HepG2 (cell line): ENCODE data around the gene WDR73. TPM values are rescaled to one million over a fixed set of nuclear protein-coding genes. Genes with fewer than 3 reads are reported as not detected.

Experiments used
- CREB1 ChIP-seq, 2 experiments: fragments of 450-650 bp in 1 of 2; IDR thresholded peaks; 2 replicates each; pipeline ENCODE4 v1.6.1; 2016 to 2017; ENCODE audit warnings: control low read depth in 1 of 2, mild to moderate bottlenecking in 1 of 2, missing compliant biosample characterization in 1 of 2, missing genetic modification characterization in 1 of 2
- JUND ChIP-seq: sonication (generic); formaldehyde crosslinking; IDR thresholded peaks from 2 replicates; pipeline ENCODE4 v1.8.0; 2022; ENCODE audit warnings: mild to moderate bottlenecking, missing genetic modification reagents
- KDM3A ChIP-seq: IDR thresholded peaks from 2 replicates; pipeline ENCODE4 v1.6.1; 2018; ENCODE audit warnings: low read depth, missing compliant biosample characterization
- MEIS1 ChIP-seq: sonication (generic); formaldehyde crosslinking; IDR thresholded peaks from 2 replicates; pipeline ENCODE4 v1.9.0; 2021; ENCODE audit warnings: mild to moderate bottlenecking, missing genetic modification reagents, moderate library complexity, borderline replicate concordance
- NCOA1 ChIP-seq: sonication (generic); formaldehyde crosslinking; IDR thresholded peaks from 2 replicates; pipeline ENCODE4 v1.9.0; 2021; ENCODE audit warnings: missing genetic modification reagents
- SNAI1 ChIP-seq: sonication (generic); formaldehyde crosslinking; IDR thresholded peaks from 2 replicates; pipeline ENCODE4 v1.5.0; 2020; ENCODE audit warnings: mild to moderate bottlenecking, missing genetic modification reagents, borderline replicate concordance
- SRY ChIP-seq: sonication (generic); formaldehyde crosslinking; IDR thresholded peaks from 2 replicates; pipeline ENCODE4 v1.8.0; 2022; ENCODE audit warnings: mild to moderate bottlenecking, missing genetic modification reagents
- ZNF224 ChIP-seq: sonication (generic); formaldehyde crosslinking; IDR thresholded peaks from 2 replicates; pipeline ENCODE4 v1.5.0; 2020; ENCODE audit warnings: mild to moderate bottlenecking, missing genetic modification reagents
- ZSCAN31 ChIP-seq: sonication (generic); formaldehyde crosslinking; IDR thresholded peaks from 2 replicates; pipeline ENCODE4 v1.5.0; 2020; ENCODE audit warnings: low read depth, mild to moderate bottlenecking, missing genetic modification reagents
- ZSCAN9 ChIP-seq: IDR thresholded peaks from 2 replicates; pipeline ENCODE4 v1.6.1; 2016; ENCODE audit warnings: borderline replicate concordance
- polyA plus RNA-seq, 8 experiments: library from polyadenylated mRNA; depleted of rRNA in 3 of 8; stranded (reverse) in 7 of 8; unstranded in 1 of 8; fragments of >200 nt; fragmentation: Illumina TruSeq in 4 of 8; extraction: Trizol in 4 of 8; gene quantifications; 2 replicates each; pipeline versions ENCODE4 v1.2.1 to v1.2.3, GENCODE V29; 2011 to 2016; ENCODE audit warnings: low read depth in 4 of 8, missing spikeins in 1 of 8, mixed read lengths in 1 of 8; ENCODE audit not compliant: insufficient read depth in 1 of 8
- total RNA-seq, 5 experiments: library from RNA; depleted of rRNA; stranded (reverse); fragments of >200 nt; fragmentation: Illumina TruSeq; extraction: Trizol; gene quantifications; 2 replicates each; pipeline ENCODE4 v1.2.3, GENCODE V29; 2016; ENCODE audit warnings: low read depth in 1 of 5
- TF ChIP-seq, protein P1 (sequence below): sonication (generic); formaldehyde crosslinking; conservative IDR thresholded peaks from 2 replicates; pipeline ENCODE4 v1.4.0; 2020; ENCODE audit warnings: mild to moderate bottlenecking, missing genetic modification reagents, moderate library complexity
- TF ChIP-seq, protein P2 (sequence below): IDR thresholded peaks from 2 replicates; pipeline ENCODE4 v1.6.1; 2012; ENCODE audit warnings: low read length, improper control_type of control experiment
- TF ChIP-seq, protein P3 (sequence below): IDR thresholded peaks from 2 replicates; pipeline ENCODE4 v1.6.1; 2012; ENCODE audit warnings: inconsistent platforms
- TF ChIP-seq, protein P4 (sequence below): sonication (generic); formaldehyde crosslinking; conservative IDR thresholded peaks from 2 replicates; pipeline ENCODE4 v1.8.1; 2023; ENCODE audit warnings: missing genetic modification reagents
- TF ChIP-seq, protein P5 (sequence below): sonication (generic); formaldehyde crosslinking; IDR thresholded peaks from 2 replicates; pipeline ENCODE4 v1.5.0; 2020; ENCODE audit warnings: missing genetic modification reagents

The WDR73 gene
- total and polyA plus RNA-seq, 2 of the 13 experiments (the other 11 are each of a cell fraction or from before 2014, with no cell fraction given), result 20.0 to 35.5 TPM

DNA sequence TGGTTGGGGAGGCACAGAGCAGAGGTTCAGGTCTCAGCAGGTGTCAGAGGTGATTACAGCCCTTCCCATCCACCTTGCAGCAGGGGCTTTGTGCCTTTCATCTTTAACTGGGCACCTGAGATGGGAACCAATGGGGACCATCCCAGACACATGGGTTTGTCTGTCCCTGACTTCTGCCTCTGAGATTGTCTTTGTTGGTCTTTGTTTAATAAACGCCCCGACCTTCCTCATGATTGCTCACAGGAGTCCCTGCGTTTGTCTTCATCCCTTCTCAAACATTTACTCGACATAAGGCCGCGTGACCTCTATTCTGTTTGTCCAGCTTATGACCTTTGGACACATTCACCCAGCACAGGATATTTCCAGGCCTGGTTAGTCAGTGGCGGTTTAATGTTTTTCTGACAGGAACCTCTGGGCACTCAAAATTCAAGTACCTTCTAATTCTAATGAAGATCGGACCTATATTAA, 47.4 kb downstream of the WDR73 start (continued):
- TF ChIP-seq, protein P1, sequence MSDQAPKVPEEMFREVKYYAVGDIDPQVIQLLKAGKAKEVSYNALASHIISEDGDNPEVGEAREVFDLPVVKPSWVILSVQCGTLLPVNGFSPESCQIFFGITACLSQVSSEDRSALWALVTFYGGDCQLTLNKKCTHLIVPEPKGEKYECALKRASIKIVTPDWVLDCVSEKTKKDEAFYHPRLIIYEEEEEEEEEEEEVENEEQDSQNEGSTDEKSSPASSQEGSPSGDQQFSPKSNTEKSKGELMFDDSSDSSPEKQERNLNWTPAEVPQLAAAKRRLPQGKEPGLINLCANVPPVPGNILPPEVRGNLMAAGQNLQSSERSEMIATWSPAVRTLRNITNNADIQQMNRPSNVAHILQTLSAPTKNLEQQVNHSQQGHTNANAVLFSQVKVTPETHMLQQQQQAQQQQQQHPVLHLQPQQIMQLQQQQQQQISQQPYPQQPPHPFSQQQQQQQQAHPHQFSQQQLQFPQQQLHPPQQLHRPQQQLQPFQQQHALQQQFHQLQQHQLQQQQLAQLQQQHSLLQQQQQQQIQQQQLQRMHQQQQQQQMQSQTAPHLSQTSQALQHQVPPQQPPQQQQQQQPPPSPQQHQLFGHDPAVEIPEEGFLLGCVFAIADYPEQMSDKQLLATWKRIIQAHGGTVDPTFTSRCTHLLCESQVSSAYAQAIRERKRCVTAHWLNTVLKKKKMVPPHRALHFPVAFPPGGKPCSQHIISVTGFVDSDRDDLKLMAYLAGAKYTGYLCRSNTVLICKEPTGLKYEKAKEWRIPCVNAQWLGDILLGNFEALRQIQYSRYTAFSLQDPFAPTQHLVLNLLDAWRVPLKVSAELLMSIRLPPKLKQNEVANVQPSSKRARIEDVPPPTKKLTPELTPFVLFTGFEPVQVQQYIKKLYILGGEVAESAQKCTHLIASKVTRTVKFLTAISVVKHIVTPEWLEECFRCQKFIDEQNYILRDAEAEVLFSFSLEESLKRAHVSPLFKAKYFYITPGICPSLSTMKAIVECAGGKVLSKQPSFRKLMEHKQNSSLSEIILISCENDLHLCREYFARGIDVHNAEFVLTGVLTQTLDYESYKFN, result peak; percentile 98
- TF ChIP-seq SNAI1 (CRISPR knock-in tag), result peak; percentile 76; the same call in 1 of the 2 replicates
- TF ChIP-seq JUND, result 0 out of 2 replicates have a peak, but pooled peaks have one; percentile 20
- TF ChIP-seq, protein P2, sequence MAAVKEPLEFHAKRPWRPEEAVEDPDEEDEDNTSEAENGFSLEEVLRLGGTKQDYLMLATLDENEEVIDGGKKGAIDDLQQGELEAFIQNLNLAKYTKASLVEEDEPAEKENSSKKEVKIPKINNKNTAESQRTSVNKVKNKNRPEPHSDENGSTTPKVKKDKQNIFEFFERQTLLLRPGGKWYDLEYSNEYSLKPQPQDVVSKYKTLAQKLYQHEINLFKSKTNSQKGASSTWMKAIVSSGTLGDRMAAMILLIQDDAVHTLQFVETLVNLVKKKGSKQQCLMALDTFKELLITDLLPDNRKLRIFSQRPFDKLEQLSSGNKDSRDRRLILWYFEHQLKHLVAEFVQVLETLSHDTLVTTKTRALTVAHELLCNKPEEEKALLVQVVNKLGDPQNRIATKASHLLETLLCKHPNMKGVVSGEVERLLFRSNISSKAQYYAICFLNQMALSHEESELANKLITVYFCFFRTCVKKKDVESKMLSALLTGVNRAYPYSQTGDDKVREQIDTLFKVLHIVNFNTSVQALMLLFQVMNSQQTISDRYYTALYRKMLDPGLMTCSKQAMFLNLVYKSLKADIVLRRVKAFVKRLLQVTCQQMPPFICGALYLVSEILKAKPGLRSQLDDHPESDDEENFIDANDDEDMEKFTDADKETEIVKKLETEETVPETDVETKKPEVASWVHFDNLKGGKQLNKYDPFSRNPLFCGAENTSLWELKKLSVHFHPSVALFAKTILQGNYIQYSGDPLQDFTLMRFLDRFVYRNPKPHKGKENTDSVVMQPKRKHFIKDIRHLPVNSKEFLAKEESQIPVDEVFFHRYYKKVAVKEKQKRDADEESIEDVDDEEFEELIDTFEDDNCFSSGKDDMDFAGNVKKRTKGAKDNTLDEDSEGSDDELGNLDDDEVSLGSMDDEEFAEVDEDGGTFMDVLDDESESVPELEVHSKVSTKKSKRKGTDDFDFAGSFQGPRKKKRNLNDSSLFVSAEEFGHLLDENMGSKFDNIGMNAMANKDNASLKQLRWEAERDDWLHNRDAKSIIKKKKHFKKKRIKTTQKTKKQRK, result no peak
- TF ChIP-seq KDM3A (CRISPR knock-in tag), result 0 out of 2 replicates have a peak, but pooled peaks have one; percentile 46
- TF ChIP-seq, protein P3, sequence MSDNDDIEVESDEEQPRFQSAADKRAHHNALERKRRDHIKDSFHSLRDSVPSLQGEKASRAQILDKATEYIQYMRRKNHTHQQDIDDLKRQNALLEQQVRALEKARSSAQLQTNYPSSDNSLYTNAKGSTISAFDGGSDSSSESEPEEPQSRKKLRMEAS, result peak; percentile 64; the same call in 1 of the 2 replicates
- TF ChIP-seq NCOA1, result peak; percentile 87; the same call in 1 of the 2 replicates
- peak; percentile 69; the same call in 1 of the 2 replicates for TF ChIP-seq ZNF224 (CRISPR knock-in tag)
- TF ChIP-seq, protein P4, sequence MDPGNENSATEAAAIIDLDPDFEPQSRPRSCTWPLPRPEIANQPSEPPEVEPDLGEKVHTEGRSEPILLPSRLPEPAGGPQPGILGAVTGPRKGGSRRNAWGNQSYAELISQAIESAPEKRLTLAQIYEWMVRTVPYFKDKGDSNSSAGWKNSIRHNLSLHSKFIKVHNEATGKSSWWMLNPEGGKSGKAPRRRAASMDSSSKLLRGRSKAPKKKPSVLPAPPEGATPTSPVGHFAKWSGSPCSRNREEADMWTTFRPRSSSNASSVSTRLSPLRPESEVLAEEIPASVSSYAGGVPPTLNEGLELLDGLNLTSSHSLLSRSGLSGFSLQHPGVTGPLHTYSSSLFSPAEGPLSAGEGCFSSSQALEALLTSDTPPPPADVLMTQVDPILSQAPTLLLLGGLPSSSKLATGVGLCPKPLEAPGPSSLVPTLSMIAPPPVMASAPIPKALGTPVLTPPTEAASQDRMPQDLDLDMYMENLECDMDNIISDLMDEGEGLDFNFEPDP (CRISPR knock-in tag), result 0 out of 2 replicates have a peak, but pooled peaks have one; percentile 60
- TF ChIP-seq MEIS1 (CRISPR knock-in tag), result no peak
- peak; percentile 41; the same call in 1 of the 2 replicates for TF ChIP-seq ZSCAN9 (CRISPR knock-in tag)
- 0 out of 2 replicates have a peak, but pooled peaks have one; percentile 32 for TF ChIP-seq SRY (CRISPR knock-in tag)
- no peak for TF ChIP-seq ZSCAN31 (CRISPR knock-in tag)
- TF ChIP-seq CREB1 (IDR thresholded peaks at IDR 0.05), result 0 out of 2 replicates have a peak, but pooled peaks have one; percentile 14
- TF ChIP-seq CREB1 (CRISPR knock-in tag; IDR thresholded peaks at IDR 0.05), result peak; percentile 62; the same call in 1 of the 2 replicates
- TF ChIP-seq, protein P5, sequence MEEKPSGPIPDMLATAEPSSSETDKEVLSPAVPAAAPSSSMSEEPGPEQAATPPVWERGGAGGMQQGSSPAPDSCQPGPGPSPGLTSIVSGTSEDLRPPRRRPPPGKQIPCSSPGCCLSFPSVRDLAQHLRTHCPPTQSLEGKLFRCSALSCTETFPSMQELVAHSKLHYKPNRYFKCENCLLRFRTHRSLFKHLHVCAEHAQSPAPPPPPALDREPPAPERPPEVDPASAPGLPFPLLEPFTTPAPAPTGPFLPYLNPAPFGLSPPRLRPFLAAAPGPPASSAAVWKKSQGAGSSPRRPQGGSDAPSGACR (CRISPR knock-in tag), result peak; percentile 73
